HG02571 (cell line): Measurements from ENCODE around the gene CARD16.

Experiments
- ATAC-seq: cut with Tn5 transposase; IDR thresholded peaks from one replicate; pipeline ENCODE4 v1.9.1; 2021; ENCODE audit warnings: mild to moderate bottlenecking, moderate library complexity; ENCODE audit not compliant: unreplicated experiment

Gene CARD16

GRCh38 chr11:104997288-104997687 is 47.8 kb downstream of the CARD16 start:
- ATAC-seq: no peak

DNA sequence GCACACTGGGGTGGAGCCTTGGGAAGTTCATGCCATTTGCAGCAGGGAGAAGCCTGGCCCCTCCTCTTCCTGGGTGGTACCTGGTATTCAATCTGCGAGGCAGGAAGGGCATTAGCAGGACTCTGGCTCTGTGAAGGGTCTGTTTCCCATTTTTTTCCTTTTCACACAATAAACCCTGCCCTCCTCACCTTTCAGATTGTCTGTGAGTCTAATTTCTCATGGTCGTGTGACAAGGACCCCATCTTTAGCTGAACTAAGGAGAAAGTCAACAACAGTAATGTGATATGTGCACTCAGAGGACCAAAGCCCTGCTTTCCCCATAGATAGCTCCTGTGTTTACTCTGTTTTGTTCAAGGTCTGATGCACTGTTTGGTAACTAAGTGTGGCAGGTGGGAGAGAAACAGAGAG is 50.1 kb downstream of the CARD16 start:
- ATAC-seq: no peak

DNA sequence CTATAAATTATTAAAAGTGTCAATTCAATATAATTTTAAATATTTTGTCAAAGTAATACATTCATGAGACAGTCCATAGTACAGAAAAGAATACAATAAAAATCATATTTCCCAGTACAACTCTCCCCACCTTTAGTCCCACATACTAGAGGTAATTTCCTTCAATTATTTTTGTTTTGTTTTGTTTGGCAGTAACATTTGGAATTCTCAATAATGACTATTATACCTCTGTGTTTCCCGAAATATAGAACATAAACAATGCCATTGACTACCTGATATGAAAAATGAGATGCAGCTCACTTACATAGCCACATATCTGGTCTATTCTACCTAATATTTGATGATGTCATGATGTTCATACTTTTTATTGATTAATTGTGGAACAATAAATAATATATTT is 52.4 kb downstream of the CARD16 start:
- ATAC-seq: no peak

DNA sequence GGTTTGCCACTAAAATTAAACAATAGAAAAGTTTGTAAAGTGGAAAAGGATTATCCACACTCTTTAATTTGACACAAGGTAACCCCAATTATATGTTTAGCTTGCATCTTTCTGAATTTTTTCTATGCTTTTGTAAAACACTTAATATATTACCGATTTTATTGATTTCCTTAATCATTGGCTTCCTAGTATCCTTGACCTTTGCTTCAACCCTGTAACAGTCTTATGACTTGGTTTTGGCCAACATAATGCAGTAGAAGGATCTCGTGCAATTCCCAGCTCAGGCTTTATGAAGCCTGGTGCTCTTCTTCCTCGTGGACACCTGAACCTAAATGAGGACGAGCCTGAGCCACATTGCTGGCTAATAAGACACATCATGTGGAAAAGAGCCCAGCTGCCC is 53.1 kb downstream of the CARD16 start:
- ATAC-seq: no peak
